Measurements from ENCODE around the gene DPH6.
A peak's percentile ranks its signal among the peaks of the same experiment; 100 is the strongest.

Gene DPH6

GRCh38 chr15:35548435-35548834 is 2.5 kb upstream of the DPH6 start:
- Histone ChIP-seq H3K4me1 (peaks cover 0 to 25% (median 14%) of the 10 kb centered on the region in 4 donors), H3K27ac (no peak overlapping the region), H3K4me3 (no peak overlapping the region), H3K36me3 (no peaks in the 10 kb centered on the region), H3K27me3 (no peaks in the 10 kb centered on the region), H3K9me3 (no peaks in the 10 kb centered on the region)
- intact Hi-C loops (cut with DNase I; ENCODE audit: low total_unique reads): loop anchor here (5.0 kb wide), 1 partner anchor 69 kb away; no protein-coding TSS in a partner anchor
- no peak for DNase-seq
- TF ChIP-seq, protein P1, sequence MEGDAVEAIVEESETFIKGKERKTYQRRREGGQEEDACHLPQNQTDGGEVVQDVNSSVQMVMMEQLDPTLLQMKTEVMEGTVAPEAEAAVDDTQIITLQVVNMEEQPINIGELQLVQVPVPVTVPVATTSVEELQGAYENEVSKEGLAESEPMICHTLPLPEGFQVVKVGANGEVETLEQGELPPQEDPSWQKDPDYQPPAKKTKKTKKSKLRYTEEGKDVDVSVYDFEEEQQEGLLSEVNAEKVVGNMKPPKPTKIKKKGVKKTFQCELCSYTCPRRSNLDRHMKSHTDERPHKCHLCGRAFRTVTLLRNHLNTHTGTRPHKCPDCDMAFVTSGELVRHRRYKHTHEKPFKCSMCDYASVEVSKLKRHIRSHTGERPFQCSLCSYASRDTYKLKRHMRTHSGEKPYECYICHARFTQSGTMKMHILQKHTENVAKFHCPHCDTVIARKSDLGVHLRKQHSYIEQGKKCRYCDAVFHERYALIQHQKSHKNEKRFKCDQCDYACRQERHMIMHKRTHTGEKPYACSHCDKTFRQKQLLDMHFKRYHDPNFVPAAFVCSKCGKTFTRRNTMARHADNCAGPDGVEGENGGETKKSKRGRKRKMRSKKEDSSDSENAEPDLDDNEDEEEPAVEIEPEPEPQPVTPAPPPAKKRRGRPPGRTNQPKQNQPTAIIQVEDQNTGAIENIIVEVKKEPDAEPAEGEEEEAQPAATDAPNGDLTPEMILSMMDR (IDR thresholded peaks at IDR 0.05): no peak

DNA sequence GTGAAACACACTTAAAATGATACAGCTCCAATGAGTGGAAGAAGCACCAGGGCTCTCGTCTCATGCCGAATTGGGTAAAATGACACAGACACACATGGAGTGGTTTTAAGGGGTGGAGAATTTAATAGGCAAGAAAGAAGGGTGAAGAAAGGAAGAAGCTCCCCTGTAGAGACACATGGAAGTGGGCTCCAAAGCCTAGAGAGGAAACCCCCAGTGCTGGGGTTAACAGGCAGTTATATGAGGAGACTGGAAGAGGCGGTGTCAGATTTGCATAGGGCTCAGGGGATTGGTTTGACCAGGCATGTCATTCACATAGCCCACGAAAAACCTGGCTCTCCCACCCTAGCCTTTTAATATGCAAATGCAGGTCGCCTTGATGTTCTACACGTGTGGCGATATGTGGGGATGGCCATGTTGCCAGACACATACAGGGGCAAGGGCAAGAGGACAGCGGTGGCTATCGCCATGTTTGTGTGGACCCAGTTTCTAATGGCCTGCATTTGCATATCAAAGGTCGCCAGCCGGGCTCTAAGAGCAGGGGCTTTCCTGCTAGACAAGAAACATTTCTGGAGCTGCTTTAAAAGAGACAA is 1.9 kb upstream of the DPH6 start:
- Histone ChIP-seq H3K4me1 (peaks cover 0 to 25% (median 14%) of the 10 kb centered on the region in 4 donors), H3K27me3 (no peaks in the 10 kb centered on the region), H3K27ac (no peak overlapping the region), H3K36me3 (no peaks in the 10 kb centered on the region), H3K4me3 (no peak overlapping the region), H3K9me3 (no peaks in the 10 kb centered on the region)
- intact Hi-C loops (cut with DNase I; ENCODE audit: low total_unique reads): loop anchor here (5.0 kb wide), 1 partner anchor 69 kb away; no protein-coding TSS in a partner anchor
- DNase-seq: no peak
- TF ChIP-seq, protein P1 (IDR thresholded peaks at IDR 0.05): no peak

GRCh38 chr15:35546511-35547381 is 781 bp upstream of the DPH6 start:
- peak overlapping the region; percentile 70 to 71 for H3K4me3 ChIP-seq
- no peaks in the 10 kb centered on the region for H3K9me3 ChIP-seq
- H3K27ac ChIP-seq: peak overlapping the region; percentile 95 to 98
- H3K36me3 ChIP-seq: no peaks in the 10 kb centered on the region
- H3K4me1 ChIP-seq: peaks cover 0 to 25% (median 14%) of the 10 kb centered on the region in 4 donors
- intact Hi-C loops (cut with DNase I; ENCODE audit: low total_unique reads): loop anchor here (5.0 kb wide), 1 partner anchor 71 kb away; no protein-coding TSS in a partner anchor
- H3K27me3 ChIP-seq: no peaks in the 10 kb centered on the region
- TF ChIP-seq, protein P1 (IDR thresholded peaks at IDR 0.05): no peak
- no peak for DNase-seq

- Histone ChIP-seq H3K4me3 (peak overlapping the region; percentile 70 to 71), H3K27me3 (no peaks in the 10 kb centered on the region), H3K4me1 (peaks cover 0 to 36% (median 16%) of the 10 kb centered on the region in 4 donors), H3K36me3 (no peaks in the 10 kb centered on the region), H3K27ac (peak overlapping the region; percentile 95 to 98), H3K9me3 (no peaks in the 10 kb centered on the region)
- peak; percentile 63 to 69 for DNase-seq
- TF ChIP-seq, protein P1 (IDR thresholded peaks at IDR 0.05): peak in 1 of 2 experiments; percentile 21
- intact Hi-C loops (cut with DNase I; ENCODE audit: low total_unique reads): loop anchor here (5.0 kb wide), 1 partner anchor 72 kb away; no protein-coding TSS in a partner anchor
Observed at GRCh38 chr15:35545316-35545823, 595 bp downstream of the DPH6 start.

GRCh38 chr15:35540885-35541284 is 5.1 kb downstream of the DPH6 start:
- Histone ChIP-seq H3K4me3 (no peak overlapping the region), H3K27ac (peak overlapping the region in 1 of 2 donors; percentile 25), H3K27me3 (no peaks in the 10 kb centered on the region), H3K9me3 (no peaks in the 10 kb centered on the region), H3K4me1 (peaks cover 0 to 31% (median 10%) of the 10 kb centered on the region in 4 donors), H3K36me3 (peaks cover 0 to 7% (median 0%) of the 10 kb centered on the region in 3 donors)
- TF ChIP-seq, protein P1 (IDR thresholded peaks at IDR 0.05): no peak
- DNase-seq: no peak
- intact Hi-C loops (cut with DNase I; ENCODE audit: low total_unique reads): no loop called here

Data from tibial artery (tissue), 4 donors.